ENCODE results near the gene PAXIP1.

GRCh38 chr7:155011086-155011485, 8.2 kb upstream of the PAXIP1 start:
- TF ChIP-seq POLR2A (IDR thresholded peaks at IDR 0.05) (no peak), CTCF (IDR thresholded peaks at IDR 0.05) (no peak)

Data from right lobe of liver (tissue), 4 donors.